ENCODE data around the gene DAAM2. TPM values are rescaled to one million over a fixed set of nuclear protein-coding genes. Genes with fewer than 3 reads are reported as not detected.

DAAM2 gene
- polyA plus RNA-seq, 1 donor (not counting 4 experiments of a cell fraction or from before 2014, with no cell fraction given) = not detected

- H3K4me1 ChIP-seq (ENCODE audit: control insufficient read depth, extremely low read depth, insufficient read depth, low read length) = no peaks in the 10 kb centered on the region
- H3K27me3 ChIP-seq (ENCODE audit: control insufficient read depth, extremely low read depth, insufficient read depth, low read length) = no peaks in the 10 kb centered on the region
- H3K9me1 ChIP-seq (ENCODE audit: control insufficient read depth, extremely low read depth, insufficient read depth, low read length) = no peaks in the 10 kb centered on the region
- no peak overlapping the region for H2AFZ ChIP-seq (ENCODE audit: control insufficient read depth, low read length)
- TF ChIP-seq CTCF (optimal IDR thresholded peaks at IDR 0.05 in 1 of 3, IDR thresholded peaks at IDR 0.05 in 1 of 3, conservative IDR thresholded peaks at IDR 0.05 in 1 of 3; ENCODE audit: extremely low read depth in 1 of 3, insufficient read depth in 2 of 3, low read length in 3 of 3) (no peak), EZH2 (IDR thresholded peaks at IDR 0.05; ENCODE audit: low read length) (no peak)
- H3K27ac ChIP-seq (ENCODE audit: control insufficient read depth, insufficient read depth, low read length) = no peak overlapping the region
- H3K4me3 ChIP-seq (ENCODE audit: control insufficient read depth in 2 of 3, extremely low read depth in 1 of 3, insufficient read depth in 2 of 3, low read depth in 1 of 3, low read length in 3 of 3) = no peak overlapping the region
- no peaks in the 10 kb centered on the region for H4K20me1 ChIP-seq (ENCODE audit: control insufficient read depth, extremely low read depth, insufficient read depth, low read length)
- FAIRE-seq = no peak
- H3K9ac ChIP-seq (ENCODE audit: control insufficient read depth, extremely low read depth, insufficient read depth, low read length) = no peak overlapping the region
- H3K4me2 ChIP-seq (ENCODE audit: control insufficient read depth, extremely low read depth, insufficient read depth, low read depth, low read length) = no peak overlapping the region
- H3K79me2 ChIP-seq (ENCODE audit: control insufficient read depth, insufficient read depth, low read length) = no peaks in the 10 kb centered on the region
- H3K36me3 ChIP-seq (ENCODE audit: control insufficient read depth in 2 of 2, extremely low read depth in 1 of 2, insufficient read depth in 2 of 2, low read length in 2 of 2) = no peaks in the 10 kb centered on the region
- DNase-seq (ENCODE audit: low read depth, low spot score) = no peak
- dilution Hi-C loops (cut with MboI; ENCODE audit: extremely low pct_ligation_motif_present, low sequenced_read_pairs) = no loop called here
- H3K9me3 ChIP-seq (ENCODE audit: control insufficient read depth, low read depth, low read length) = no peaks in the 10 kb centered on the region
Measured at GRCh38 chr6:39849764-39850163, 57.6 kb downstream of the DAAM2 start.

GRCh38 chr6:39850736-39851297 lies 58.6 kb downstream of the DAAM2 start:
- Histone ChIP-seq H3K9ac (ENCODE audit: control insufficient read depth, extremely low read depth, insufficient read depth, low read length) (no peak overlapping the region), H3K9me1 (ENCODE audit: control insufficient read depth, extremely low read depth, insufficient read depth, low read length) (no peaks in the 10 kb centered on the region), H3K4me2 (ENCODE audit: control insufficient read depth, extremely low read depth, insufficient read depth, low read depth, low read length) (no peak overlapping the region), H3K4me3 (ENCODE audit: control insufficient read depth in 2 of 3, extremely low read depth in 1 of 3, insufficient read depth in 2 of 3, low read depth in 1 of 3, low read length in 3 of 3) (no peak overlapping the region), H3K36me3 (ENCODE audit: control insufficient read depth in 2 of 2, extremely low read depth in 1 of 2, insufficient read depth in 2 of 2, low read length in 2 of 2) (no peaks in the 10 kb centered on the region), H3K9me3 (ENCODE audit: control insufficient read depth, low read depth, low read length) (no peaks in the 10 kb centered on the region), H2AFZ (ENCODE audit: control insufficient read depth, low read length) (no peak overlapping the region), H3K27ac (ENCODE audit: control insufficient read depth, insufficient read depth, low read length) (no peak overlapping the region), H3K4me1 (ENCODE audit: control insufficient read depth, extremely low read depth, insufficient read depth, low read length) (no peaks in the 10 kb centered on the region), H3K79me2 (ENCODE audit: control insufficient read depth, insufficient read depth, low read length) (no peaks in the 10 kb centered on the region), H4K20me1 (ENCODE audit: control insufficient read depth, extremely low read depth, insufficient read depth, low read length) (no peaks in the 10 kb centered on the region), H3K27me3 (ENCODE audit: control insufficient read depth, extremely low read depth, insufficient read depth, low read length) (no peaks in the 10 kb centered on the region)
- no peak for TF ChIP-seq CTCF (optimal IDR thresholded peaks at IDR 0.05 in 1 of 3, IDR thresholded peaks at IDR 0.05 in 1 of 3, conservative IDR thresholded peaks at IDR 0.05 in 1 of 3; ENCODE audit: extremely low read depth in 1 of 3, insufficient read depth in 2 of 3, low read length in 3 of 3)
- TF ChIP-seq EZH2 (IDR thresholded peaks at IDR 0.05; ENCODE audit: low read length) = no peak
- dilution Hi-C loops (cut with MboI; ENCODE audit: extremely low pct_ligation_motif_present, low sequenced_read_pairs) = no loop called here
- no peak for FAIRE-seq
- DNase-seq (ENCODE audit: low read depth, low spot score) = no peak
